GM03348 (cell line): Measurements from ENCODE around the gene CEACAM3.
A peak's percentile ranks its signal among the peaks of the same experiment; 100 is the strongest.

Source experiments
- DNase-seq: peaks from one replicate; pipeline ENCODE4 v3.0.0; 2012; ENCODE audit warnings: low spot score

Gene CEACAM3

DNA sequence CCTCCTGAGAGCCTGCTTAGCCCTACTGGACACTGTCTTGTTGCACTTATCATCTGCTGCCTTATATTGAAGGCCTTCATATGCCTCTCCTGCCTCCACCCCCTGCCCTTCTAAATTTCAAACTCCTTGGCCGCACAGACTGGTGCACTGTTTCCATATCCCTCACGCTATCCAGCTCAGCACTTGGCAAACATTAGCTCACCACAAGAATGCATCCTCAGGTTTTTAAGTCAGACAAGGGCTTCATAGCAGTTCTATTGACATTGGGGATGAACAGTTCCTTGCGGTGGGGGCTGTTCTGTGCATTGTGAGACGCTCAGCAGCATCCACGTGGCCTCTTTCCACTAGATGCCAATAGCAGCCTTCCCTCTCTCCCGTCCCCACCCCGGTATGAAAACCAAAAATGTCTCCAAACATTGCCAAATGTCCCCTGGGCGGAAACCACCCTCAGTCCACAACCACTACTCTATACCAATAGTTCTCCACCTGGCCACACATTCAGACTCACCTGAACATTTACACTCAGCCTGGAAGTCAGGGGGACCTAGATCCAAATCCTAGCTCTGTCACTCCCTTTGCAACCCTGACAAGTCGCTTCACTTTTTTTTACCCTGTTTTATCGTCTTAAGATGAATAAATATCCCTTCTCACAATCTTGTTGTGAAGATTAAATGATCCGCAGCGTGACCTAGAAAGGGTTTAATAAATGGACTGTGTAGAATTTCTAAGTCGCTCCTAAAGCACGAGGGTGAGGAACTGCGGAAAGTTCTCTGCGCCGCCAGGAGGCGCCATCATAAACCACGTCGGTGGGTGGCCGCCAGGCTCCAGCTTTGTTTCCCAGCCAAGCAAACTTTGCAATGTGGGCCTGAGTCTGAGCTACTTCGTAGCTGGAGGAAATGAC lies 3.6 kb upstream of the CEACAM3 start:
- DNase-seq: peak; percentile 59

DNA sequence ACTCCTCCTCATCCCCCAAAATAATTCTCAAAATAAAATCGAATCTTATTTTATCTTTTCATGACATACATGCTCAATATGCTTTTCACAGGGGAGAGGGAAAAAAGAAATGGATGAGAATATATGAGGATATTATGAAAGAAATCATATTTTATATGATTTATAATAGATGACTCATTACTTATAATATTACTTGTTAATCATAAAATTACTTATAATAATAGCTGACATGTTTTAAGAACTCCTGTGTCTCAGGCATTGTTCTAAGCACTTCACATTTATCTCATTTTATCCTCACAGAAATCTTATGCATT lies 3.0 kb upstream of the CEACAM3 start:
- no peak for DNase-seq

DNA sequence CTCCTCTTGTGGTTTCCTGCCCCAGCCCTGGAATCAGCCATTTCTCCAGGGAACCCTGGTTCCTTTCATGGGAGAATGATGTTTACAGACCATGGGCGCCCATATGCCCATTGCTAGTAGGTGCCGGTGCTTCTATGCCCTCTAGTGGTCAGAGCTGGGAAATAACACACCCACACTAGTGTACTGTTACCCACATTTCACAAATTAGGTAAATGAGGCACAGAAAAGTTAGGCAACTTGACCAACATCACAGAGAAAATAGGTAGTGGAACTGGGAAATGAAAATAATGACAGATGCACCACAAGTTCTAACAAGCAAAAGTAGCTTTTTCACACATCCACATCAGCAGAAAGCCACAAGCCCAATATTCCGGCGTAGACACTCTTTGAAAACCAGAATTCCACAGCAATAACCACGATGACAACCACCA lies 1.3 kb upstream of the CEACAM3 start:
- DNase-seq: peak; percentile 37

DNA sequence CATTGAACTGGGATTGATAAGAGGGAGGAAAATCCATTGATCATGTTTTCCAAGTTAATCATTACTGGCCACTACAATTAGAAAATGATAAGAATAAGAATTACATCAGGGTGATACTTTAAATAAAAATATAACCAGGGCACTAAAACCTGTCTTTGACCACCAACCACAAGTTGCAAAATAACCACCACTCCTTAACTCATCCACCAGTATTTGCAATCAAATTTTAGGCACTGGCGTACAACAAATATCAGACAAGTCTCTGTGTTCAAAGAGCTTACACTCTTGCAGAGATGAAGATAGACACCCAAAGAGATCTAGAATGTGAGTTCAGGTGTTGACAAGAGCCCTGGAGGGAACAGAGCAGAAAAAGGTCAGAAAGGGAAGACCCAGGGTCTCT lies 514 bp downstream of the CEACAM3 start:
- no peak for DNase-seq

DNA sequence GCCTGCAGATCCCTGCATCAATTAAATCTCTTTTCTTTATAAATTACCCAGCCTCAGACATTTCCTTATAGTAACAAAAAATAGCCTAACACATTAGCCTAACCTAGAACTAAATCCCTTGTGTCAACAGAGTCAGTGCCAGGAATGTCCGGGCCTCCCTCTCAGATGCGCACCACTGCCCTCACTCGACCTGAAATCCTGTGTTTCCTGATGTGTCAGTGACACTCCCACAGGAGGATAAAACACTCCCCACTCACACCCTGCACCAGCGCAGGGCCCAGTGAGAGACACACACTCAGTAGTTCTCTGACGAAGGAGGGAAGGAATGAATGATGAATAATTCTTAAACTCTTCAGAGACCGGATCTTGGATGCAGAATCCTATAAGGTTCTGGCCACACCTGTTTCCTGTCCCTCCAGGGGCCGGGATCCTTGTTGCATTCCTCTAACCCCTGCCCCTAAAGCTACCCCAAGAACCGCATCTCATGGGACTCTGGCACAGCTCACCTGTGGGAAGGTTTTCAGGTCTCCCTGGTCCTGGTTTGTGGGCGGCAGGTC lies 3.1 kb downstream of the CEACAM3 start:
- no peak for DNase-seq

DNA sequence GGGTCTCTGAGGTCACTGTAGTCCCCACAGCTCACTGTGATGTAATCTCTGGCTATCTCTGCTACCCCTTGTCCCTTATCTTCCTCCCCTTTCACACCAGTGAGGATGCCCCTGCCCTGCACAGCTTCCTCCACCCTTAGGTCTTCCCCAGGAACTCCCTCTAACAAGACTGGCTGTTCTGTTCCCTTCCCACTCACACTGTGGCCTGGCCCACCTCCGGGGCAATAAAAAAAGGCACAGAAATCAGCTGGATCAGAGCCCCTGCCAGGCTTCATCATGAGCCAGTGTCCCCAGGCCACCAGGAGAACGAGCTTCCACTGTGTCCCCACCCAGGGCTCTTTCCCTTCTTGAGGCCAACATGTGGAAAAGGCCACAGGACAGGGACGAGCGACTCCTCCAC lies 4.6 kb downstream of the CEACAM3 start:
- DNase-seq: no peak

DNA sequence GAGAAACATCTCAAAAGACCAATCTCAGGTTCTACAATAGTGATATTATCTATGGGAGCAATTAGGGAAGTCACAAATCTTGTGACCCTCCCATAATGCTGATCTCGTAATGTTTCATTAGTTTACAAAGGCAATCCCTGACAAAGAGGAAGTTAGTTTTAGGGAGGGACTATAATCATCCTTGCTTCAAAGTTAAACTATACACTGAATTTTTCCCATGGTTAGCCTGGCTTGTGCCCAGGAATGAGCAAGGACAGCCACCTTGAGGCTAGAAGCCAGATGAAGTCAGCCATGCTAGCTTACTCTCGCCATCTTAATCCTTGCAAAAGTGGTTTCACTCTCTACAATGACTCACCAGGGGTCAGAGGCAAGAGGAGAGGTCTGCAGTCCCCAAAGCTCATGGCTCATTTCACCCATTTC lies 5.4 kb downstream of the CEACAM3 start:
- no peak for DNase-seq

DNA sequence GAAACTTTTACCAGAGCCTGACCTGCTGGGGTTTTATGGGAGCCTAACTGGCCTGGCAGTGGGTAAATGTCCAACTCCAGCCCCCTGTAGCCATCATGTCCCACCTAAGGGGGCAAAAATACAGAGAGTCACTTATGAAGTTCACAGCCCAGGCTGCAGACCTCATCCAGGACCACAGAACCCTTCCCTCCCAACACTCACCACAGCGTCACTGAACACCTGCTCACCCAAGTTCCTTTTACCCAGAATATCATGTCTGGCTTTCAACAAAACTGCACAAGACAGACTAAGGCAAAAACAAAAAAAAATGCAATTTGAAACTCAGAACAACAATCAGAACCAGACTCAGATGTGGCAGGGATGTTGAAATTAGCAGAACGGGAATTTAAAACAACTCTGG lies 6.4 kb downstream of the CEACAM3 start:
- DNase-seq: no peak

DNA sequence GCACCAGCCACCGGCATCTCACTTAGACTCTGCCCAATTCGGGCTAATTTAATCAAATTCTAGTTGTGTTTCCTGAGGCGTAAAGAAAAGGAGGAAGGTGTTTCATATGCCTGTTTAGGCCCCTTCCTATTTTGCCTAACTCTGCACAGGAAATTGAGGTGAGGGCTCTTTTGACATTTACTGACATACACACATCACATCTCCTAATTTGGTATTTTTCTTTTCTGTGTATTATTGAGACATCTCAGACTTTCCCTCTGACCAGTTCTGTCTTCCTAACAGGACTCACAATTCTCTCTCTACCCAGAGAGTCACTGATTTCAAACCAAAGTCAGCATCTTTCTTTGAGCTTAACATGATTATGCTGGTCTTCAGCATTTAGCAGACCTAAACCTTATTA lies 7.9 kb downstream of the CEACAM3 start:
- no peak for DNase-seq

DNA sequence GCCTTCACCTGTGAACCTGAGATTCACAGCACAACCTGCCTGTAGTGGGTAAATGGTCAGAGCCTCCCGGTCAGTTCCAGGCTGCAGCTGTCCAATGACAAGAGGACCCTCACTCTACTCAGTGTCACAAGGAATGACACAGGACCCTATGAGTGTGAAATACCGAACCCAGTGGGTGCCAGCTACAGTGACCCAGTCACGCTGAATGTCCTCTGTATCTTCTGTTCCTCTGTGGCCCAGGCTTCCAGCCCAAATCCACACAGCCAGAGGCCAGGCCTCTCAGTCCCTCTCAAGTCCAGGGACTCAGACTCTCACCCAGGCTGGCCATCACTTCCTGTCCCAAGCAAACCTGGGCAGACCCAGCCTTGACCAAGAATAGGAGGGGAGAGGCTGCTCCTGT lies 10.8 kb downstream of the CEACAM3 start:
- DNase-seq: no peak

DNA sequence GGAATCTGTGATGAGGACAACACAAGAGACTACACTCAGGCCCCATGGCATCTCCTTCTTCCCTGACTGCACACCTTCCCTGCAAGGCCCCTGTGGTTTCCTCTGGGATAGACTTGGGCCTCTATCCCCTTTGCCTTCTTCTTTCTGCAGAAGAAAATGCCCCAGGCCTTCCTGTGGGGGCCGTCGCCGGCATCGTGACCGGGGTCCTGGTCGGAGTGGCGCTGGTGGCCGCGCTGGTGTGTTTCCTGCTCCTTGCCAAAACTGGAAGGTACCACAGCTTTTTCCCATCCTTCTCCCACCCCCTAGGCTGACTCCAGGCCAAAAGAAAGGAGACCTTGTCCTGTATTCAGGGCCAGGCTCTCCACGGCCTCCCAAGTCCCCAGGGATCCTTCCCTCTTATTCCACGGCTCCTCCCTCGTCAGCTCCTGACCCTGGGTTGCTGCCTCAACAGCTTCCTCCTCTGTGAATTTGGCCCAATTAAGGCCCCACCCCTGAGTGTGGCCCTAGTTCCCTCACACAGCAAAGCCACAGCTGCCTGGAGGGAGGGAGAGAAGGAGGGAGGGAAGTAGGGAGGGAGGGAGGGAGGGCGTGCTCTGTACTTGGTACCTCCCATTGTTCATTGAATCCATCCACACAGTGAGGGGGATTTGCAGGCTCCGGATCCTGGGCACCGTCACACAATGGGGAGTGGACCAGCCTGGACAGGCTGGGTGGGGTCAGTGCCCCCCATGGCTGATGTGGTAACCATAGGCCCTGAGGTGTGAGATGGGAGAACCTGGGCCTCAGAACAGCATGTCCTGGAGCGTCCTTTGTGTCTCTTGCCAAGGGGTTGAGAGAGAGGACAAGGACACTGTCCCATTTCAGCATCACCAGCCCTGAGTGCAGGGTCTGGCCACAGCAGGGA lies 12.5 kb downstream of the CEACAM3 start:
- no peak for DNase-seq

DNA sequence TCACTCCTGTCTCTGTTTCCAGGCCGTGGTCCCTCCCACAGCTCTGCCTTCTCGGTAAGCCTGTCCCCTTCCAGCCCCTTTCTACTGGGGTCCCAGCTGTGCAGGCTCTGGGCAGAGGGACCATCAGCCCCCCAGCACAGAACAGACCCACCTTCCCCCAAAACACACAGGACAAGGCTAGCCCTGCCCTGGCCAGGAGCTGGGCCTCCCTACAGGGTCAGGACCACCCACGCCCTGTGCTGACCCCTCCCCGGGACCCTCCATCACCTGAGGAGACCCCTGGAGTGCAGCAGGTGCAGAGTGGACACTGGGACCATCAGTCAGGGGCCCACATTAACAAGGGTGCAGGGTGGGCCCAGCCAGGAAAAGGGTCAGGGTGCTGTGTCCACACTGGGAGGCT lies 13.9 kb downstream of the CEACAM3 start:
- no peak for DNase-seq

DNA sequence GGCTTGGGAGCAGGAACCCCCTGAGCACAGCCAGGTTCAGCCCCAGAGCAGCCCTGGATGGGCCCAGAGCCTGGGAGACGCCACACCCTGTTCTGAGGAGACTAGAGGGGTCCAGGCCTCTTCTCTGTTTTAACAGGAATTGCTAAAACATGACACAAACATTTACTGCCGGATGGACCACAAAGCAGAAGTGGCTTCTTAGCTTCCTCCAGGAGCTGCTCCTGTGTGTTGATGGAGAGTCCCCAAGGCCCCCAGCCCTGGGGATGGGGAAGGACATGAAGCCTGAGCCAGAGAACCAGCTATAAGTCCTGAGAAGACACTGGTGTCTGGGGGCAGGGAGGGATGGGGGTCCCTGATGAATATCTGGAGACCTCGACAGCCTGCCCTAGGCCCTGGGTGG lies 14.6 kb downstream of the CEACAM3 start:
- no peak for DNase-seq

DNA sequence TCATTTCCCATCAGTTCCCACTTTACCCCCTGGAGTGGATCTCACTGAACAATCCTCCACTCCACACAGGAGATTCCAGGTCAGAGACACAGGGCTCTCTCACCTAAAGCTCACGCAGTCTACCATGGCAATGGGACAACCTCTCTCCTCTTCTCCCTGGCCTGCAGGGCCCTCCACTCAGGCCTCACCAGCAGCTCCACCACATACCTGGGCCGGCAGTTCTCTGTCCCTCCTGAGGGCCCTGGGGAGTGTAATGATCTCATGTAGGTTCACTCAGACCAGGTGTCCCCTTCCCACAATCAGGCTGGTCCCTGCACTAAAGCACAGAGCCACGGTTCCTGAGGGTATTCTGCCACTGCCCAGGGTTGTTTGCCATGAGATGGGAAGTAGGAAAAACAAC lies 15.6 kb downstream of the CEACAM3 start:
- DNase-seq: no peak

DNA sequence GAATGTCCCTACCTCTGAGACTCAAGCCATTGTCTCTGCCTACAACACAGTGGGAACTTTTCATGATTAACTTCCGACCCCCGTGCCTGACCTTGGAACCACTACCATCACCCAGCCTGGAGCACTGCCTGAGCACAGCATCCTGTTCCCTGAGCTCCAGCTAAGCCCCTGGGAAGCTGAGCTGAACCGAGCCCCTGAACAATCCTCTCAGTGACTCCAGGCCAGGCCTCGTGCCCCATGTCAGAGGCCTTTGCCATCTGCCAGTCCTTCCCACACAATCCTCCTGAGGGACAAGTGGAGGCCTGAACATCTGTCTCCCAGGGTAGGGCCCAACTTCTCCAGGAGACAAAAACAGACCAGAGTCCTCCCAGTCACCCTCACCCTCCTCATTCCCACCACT lies 17.5 kb downstream of the CEACAM3 start:
- DNase-seq: no peak

DNA sequence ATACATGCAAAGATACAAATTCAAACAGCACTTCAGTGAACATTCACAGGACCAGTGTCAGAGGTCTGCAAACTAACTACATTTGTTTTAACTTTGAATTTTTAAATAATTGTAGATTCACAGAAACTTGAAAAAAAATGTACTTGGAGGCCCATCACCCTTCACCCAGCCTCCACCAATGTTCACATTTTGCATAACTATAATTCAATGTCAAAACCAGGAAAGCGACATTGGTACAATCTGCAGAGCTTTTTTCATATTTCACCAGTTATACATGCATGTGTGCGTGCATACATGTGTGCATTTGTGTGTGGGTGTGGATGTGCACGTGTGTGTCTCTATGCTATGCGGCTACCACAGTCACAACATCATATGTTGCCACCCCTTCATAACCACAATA lies 18.9 kb downstream of the CEACAM3 start:
- DNase-seq: no peak

DNA sequence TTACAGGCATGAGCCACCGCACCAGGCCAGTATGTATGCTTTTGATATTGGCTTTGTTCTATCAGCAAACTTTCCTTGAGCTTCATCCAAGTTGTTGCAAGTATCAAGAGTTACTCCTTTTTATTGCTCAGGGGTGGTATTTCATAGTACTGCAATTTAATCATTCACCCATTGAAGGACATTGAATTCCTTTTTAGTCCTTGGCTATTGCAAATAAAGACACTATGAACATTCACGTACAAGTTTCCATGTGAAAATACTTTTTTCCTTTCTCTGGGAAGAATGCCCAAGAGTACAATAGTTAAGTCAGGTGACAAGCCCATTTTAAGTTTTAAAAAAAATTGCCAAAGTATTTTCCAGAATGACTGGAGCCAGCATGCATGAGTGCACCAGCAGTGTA lies 20.4 kb downstream of the CEACAM3 start:
- DNase-seq: no peak

DNA sequence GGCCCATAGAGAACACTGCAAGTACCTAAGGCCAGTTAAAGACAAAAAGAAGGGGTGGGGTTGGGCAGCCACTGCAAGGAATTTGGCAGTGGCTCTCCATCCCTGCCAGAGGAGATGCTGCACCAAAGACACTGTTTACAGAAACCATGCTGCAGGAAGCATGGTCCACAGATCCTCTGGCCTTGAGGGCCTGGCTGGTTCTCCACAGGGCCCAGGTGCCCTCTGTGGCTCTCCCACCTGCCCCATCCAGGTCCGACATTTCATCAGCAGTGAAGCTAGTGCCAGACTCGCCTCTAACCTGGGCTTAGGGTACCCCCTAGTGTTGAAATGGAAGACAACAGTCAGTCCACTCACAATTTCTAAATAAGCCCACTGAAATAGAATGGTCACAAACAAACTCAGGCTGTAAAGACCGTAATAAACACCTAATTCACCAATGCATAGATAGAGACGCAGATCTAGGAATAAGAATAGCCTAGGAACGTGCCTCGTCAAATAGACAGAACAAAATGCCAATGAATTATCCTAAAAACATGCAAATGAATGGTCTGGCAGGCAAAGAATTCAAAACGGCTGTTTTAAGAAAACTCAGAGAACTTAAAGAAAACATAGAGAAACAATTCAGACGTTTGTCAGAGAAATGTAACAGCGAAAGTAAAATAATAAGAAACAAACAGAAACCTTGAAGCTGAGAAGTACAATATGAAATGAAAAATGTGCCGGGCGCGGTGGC lies 24.8 kb downstream of the CEACAM3 start:
- DNase-seq: peak; percentile 55

DNA sequence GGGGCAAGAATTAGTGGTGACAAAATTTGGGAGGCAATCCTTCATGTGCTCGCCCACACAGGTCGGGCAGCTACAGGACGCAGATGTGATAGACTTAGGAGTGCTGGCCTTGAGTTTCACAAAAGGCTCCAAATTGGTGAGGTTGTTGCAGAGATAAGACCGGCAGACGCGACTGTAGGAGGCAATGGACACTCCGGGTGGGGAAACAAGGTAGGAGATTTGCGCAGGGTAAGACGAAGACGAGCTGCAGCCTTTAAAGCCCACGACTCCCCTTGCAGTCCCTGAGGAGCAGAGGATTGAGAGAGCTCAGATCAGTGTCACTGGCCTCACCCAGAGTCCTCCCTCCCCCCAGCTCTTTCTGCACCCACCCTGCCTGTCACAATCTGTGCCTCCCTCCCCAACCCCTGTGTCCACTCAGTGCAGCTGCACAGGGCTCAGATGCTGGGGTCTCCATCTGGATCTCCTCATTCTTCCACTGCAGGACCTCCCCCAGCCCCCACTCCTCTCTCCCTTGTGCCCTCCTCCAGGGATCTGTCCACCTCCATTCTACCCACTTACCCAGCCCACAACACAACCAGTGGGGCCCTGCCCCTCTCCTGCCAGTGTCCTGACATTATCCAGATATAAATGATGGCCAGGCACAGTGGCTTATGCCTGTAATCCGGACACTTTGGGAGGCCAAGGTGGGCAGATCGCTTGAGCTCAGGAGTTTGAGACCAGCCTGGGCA lies 41.8 kb downstream of the CEACAM3 start:
- no peak for DNase-seq

DNA sequence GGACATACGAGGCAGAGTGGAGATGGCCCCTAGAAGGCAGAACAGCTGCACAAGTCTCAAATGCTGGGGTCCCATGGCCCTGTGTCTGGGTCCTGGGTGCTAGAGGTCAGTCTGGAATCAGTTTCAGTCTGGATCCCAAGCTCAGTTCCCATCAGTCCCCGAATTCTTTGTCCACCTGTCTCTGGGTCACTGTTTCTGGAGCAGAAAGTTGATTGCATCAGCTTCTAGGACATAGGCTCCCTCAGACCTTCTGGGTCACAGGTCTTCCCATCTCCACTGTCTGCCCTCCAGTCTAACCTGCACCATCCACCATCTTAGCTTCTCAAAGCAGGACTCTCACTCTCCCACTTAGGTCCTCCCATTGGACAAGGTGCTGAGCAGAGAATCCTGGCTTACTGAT lies 42.8 kb downstream of the CEACAM3 start:
- DNase-seq: no peak

DNA sequence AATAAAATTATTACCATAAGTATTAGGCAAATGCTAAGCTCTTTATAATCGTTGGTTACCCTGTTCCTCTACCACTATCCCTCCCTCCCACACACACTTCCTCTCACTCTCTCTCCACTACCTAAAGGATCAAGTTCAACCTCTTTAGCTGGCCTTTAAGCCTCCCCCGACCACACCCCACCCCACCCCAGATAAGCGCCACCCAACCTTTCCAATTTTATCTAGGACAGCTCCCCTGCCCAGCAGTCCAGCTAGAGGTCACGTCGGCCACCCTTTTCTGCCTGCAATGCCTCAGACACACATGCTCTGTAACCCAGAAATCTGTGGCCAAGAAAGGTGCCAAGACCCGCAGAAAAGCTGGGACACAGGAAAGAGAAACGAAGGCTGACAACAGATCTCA lies 47.0 kb downstream of the CEACAM3 start:
- DNase-seq: no peak

DNA sequence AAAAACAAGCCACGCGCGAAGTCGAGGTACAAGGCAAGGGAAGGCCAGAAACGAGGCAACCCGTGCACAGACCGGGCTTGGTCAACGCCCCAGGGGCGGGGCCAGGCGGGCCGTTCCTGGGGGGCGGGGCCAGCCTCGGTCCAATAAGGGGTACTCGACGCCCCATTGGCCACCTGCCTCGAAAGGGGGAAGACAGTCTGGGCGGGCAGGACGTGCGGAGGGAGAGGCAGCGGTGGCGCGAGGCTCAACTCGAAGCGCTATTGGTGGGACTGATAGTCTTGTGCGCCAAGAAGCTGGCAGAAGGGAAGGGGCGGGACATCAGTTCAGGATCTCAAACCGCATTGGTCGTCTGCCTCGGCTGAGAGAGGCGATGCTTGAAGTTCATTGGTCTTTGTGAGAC lies 48.2 kb downstream of the CEACAM3 start, which contains the start of gene LYPD4:
Gene LYPD4, minus strand, starts transcription at position 83 of the 400 bp plus-strand sequence. CDS start 5,398 bp downstream, outside the sequence.
- peak; percentile 6 for DNase-seq
